ENCODE measurements around the gene SEPSECS. TPM values are rescaled to one million over a fixed set of nuclear protein-coding genes. Genes with fewer than 3 reads are reported as not detected.

The SEPSECS gene
- total and polyA plus RNA-seq, 9 of the 15 experiments (the other 6 are each of a cell fraction or from before 2014, with no cell fraction given), result 3.9 to 17.2 (median 7.9) TPM

DNA sequence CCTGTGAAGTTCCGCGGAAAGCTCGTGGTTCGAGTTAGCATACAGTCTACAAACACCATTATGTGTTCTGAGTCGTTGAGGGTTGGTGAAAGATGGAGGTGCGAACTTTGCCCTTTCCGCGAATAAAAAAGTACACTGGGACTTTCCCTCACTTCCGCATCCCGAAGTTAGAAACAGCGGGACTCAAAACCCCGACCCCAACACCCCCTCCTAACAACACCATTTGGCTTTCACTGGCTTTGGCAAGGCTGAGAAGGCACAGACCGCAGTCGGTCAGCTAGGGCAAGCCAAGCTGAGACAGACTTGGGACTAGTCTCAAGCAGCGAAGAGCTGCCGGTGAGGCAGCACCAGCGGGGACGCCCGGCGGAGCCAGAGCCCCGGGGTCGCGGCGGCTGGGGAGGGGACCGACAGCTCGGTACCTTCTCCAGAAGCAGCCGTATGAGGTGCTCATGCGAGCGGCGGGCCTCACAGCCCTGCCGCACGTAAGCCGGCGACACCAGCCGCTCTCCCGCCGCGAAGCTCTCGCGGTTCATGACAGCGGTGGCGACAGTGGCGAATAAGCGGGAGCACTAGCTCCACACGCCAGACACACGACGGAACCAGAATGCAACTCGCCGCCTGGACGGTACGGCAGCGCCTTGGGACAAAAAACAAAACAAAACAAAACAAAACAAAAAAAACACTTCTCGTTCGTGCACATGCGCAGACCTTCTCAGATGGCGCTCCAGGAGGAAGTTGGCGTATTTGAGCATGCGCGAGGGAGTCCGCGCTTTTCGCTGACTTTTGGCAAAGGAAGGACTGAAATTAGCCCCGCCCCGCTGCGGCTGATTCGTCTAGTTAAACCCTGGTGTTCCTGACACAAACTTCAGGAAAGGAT lies at the start of gene SEPSECS (continued):
- TF ChIP-seq SNIP1 (IDR thresholded peaks at IDR 0.05; ENCODE audit: low read depth) (no peak), CBFA2T3 (IDR thresholded peaks at IDR 0.05) (no peak; the same call in 1 of the 2 replicates), LCOR (CRISPR knock-in tag; IDR thresholded peaks at IDR 0.05) (0 out of 2 replicates have a peak, but pooled peaks have one; percentile 62), FOXK1 (CRISPR knock-in tag; IDR thresholded peaks at IDR 0.05; ENCODE audit: borderline replicate concordance) (no peak), ZNF431 (CRISPR knock-in tag; IDR thresholded peaks at IDR 0.05) (no peak), ARID1B (IDR thresholded peaks at IDR 0.05) (no peak), ZNF699 (CRISPR knock-in tag; IDR thresholded peaks at IDR 0.05; ENCODE audit: insufficient replicate concordance) (no peak), GTF2F1 (IDR thresholded peaks at IDR 0.05; ENCODE audit: low read depth, low read length) (peak; percentile 34; the same call in 1 of the 2 replicates), SAFB2 (IDR thresholded peaks at IDR 0.05; ENCODE audit: borderline replicate concordance, low read depth, low read length, severe bottlenecking) (no peak), ZBTB17 (CRISPR knock-in tag; IDR thresholded peaks at IDR 0.05) (no peak), MEF2A (IDR thresholded peaks at IDR 0.05; ENCODE audit: control insufficient read depth, low read depth, low read length) (no peak), CBX2 (IDR thresholded peaks at IDR 0.05; ENCODE audit: insufficient read depth, low read length, poor library complexity, severe bottlenecking) (no peak), POLR2AphosphoS5 (IDR thresholded peaks at IDR 0.05; ENCODE audit: control insufficient read depth, insufficient read depth, low read depth, low read length) (peak; percentile 71), PTTG1 (tag; IDR thresholded peaks at IDR 0.05; ENCODE audit: low read depth) (no peak), MAFF (IDR thresholded peaks at IDR 0.05; ENCODE audit: low read length) (no peak; the same call in 1 of the 2 replicates), NR3C1 (CRISPR knock-in tag; IDR thresholded peaks at IDR 0.05) (0 out of 2 replicates have a peak, but pooled peaks have one; percentile 53), RBM14 (IDR thresholded peaks at IDR 0.05; ENCODE audit: borderline replicate concordance, insufficient read depth, low read depth, low read length) (0 out of 2 replicates have a peak, but pooled peaks have one; percentile 43), KLF1 (tag; IDR thresholded peaks at IDR 0.05) (0 out of 2 replicates have a peak, but pooled peaks have one; percentile 54), GMEB1 (CRISPR knock-in tag; IDR thresholded peaks at IDR 0.05) (no peak), ZNF785 (CRISPR knock-in tag; IDR thresholded peaks at IDR 0.05) (no peak), FOXK2 (conservative IDR thresholded peaks at IDR 0.05 in 1 of 2, IDR thresholded peaks at IDR 0.05 in 1 of 2; ENCODE audit: low read depth in 2 of 2) (peak; percentile 94 to 97), MAFK (IDR thresholded peaks at IDR 0.05; ENCODE audit: low read length) (peak; percentile 55), ZNF780A (CRISPR knock-in tag; IDR thresholded peaks at IDR 0.05) (no peak), BCL6 (CRISPR knock-in tag; IDR thresholded peaks at IDR 0.05) (no peak), ZNF583 (CRISPR knock-in tag; IDR thresholded peaks at IDR 0.05) (peak; percentile 58; the same call in 1 of the 2 replicates), TAF7 (tag; IDR thresholded peaks at IDR 0.05) (peak; percentile 78), BRD9 (IDR thresholded peaks at IDR 0.05; ENCODE audit: low read depth, partially characterized antibody) (peak; percentile 20), IRF9 (tag; IDR thresholded peaks at IDR 0.05) (no peak)
